GM12878 (cell line): Measurements from ENCODE around the gene FYTTD1. TPM values are rescaled to one million over a fixed set of nuclear protein-coding genes. Genes with fewer than 3 reads are reported as not detected.

Experiments used
- ASH2L ChIP-seq: fragments of 300-600, 200-600 bp; sonication (generic); IDR thresholded peaks from 2 replicates; pipeline ENCODE4 v1.6.1; 2017; ENCODE audit warnings: low read depth, mild to moderate bottlenecking, borderline replicate concordance
- BACH1 ChIP-seq: fragments of 450-650 bp; IDR thresholded peaks from 2 replicates; pipeline ENCODE4 v1.6.1; 2017; ENCODE audit warnings: mild to moderate bottlenecking, borderline replicate concordance
- CREM ChIP-seq: IDR thresholded peaks from 2 replicates; pipeline ENCODE4 v1.6.1; 2014; ENCODE audit warnings: antibody characterized with exemption, low read depth
- CTCF ChIP-seq, 3 experiments: IDR thresholded peaks in 2 of 3; conservative IDR thresholded peaks in 1 of 3; 2 replicates each; pipeline ENCODE4 v1.5.1; 2011; ENCODE audit warnings: low read depth in 3 of 3, low read length in 3 of 3, mild to moderate bottlenecking in 3 of 3, control low read depth in 2 of 3, moderate library complexity in 2 of 3, inconsistent platforms in 1 of 3, mixed read lengths in 1 of 3; ENCODE audit not compliant: control insufficient read depth in 2 of 3, insufficient read depth in 1 of 3; ENCODE audit errors: extremely low read depth in 1 of 3
- EP300 ChIP-seq, 2 experiments: fragments of 150-350 bp in 1 of 2; IDR thresholded peaks; 2 replicates each; pipeline ENCODE4 v1.6.1; 2011 to 2012; ENCODE audit warnings: low read depth in 2 of 2, low read length in 2 of 2, borderline replicate concordance in 1 of 2, improper control_type of control experiment in 1 of 2, inconsistent platforms in 1 of 2; ENCODE audit not compliant: control insufficient read depth in 1 of 2
- HDAC6 ChIP-seq: fragments of 200-600 bp; sonication (generic); IDR thresholded peaks from one replicate; pipeline ENCODE4 v1.8.0; 2017; ENCODE audit warnings: antibody characterized with exemption; ENCODE audit not compliant: unreplicated experiment
- IKZF1 ChIP-seq: fragments of 450-650 bp; conservative IDR thresholded peaks from 2 replicates; pipeline ENCODE4 v1.6.1; 2017; ENCODE audit warnings: antibody characterized with exemption, mild to moderate bottlenecking
- IRF4 ChIP-seq: IDR thresholded peaks from 2 replicates; pipeline ENCODE4 v1.6.1; 2011; ENCODE audit warnings: low read depth, low read length
- NR2C1 ChIP-seq: fragments of 450-650 bp; IDR thresholded peaks from 2 replicates; pipeline ENCODE4 v1.6.1; 2017; ENCODE audit warnings: antibody characterized with exemption, mild to moderate bottlenecking, moderate library complexity
- PAX5 ChIP-seq: IDR thresholded peaks from 2 replicates; pipeline ENCODE4 v1.6.1; 2011; ENCODE audit warnings: low read depth, low read length, borderline replicate concordance
- PRDM15 ChIP-seq: fragments of 450-650 bp; formaldehyde crosslinking; IDR thresholded peaks from 2 replicates; pipeline ENCODE4 v1.4.0; 2020; ENCODE audit warnings: mild to moderate bottlenecking, moderate library complexity
- RB1 ChIP-seq: fragments of 450-650 bp; formaldehyde crosslinking; IDR thresholded peaks from 2 replicates; pipeline ENCODE4 v1.6.1; 2017; ENCODE audit warnings: mild to moderate bottlenecking, borderline replicate concordance
- TCF3 ChIP-seq: IDR thresholded peaks from 2 replicates; pipeline ENCODE4 v1.6.1; 2012; ENCODE audit warnings: low read depth, mild to moderate bottlenecking, low read length, borderline replicate concordance; ENCODE audit not compliant: insufficient read depth
- TCF7 ChIP-seq: IDR thresholded peaks from 2 replicates; pipeline ENCODE4 v1.6.1; 2014; ENCODE audit warnings: antibody characterized with exemption, borderline replicate concordance
- YBX1 ChIP-seq: fragments of 450-650 bp; IDR thresholded peaks from 2 replicates; pipeline ENCODE4 v1.6.1; 2016; ENCODE audit warnings: antibody characterized with exemption
- ZBTB11 ChIP-seq: fragments of 450-650 bp; formaldehyde crosslinking; IDR thresholded peaks from 2 replicates; pipeline ENCODE4 v1.5.0; 2022; ENCODE audit warnings: mild to moderate bottlenecking, missing genetic modification characterization
- ZNF274 ChIP-seq: IDR thresholded peaks from one replicate; pipeline ENCODE4 v1.8.0; 2011; ENCODE audit not compliant: insufficient read length, insufficient read depth
- ZNF384 ChIP-seq: IDR thresholded peaks from 2 replicates; pipeline ENCODE4 v1.6.1; 2012; ENCODE audit warnings: low read depth, mild to moderate bottlenecking, low read length, improper control_type of control experiment, borderline replicate concordance
- polyA plus RNA-seq, 11 experiments: library from polyadenylated mRNA; depleted of rRNA in 4 of 11; unstranded in 6 of 11; stranded (reverse) in 5 of 11; fragments of >200 nt; fragmentation: Nextera tagmentation in 4 of 11; fragmentation: Illumina TruSeq in 1 of 11; extraction: Ambion mirVana in 4 of 11; extraction: Trizol in 1 of 11; gene quantifications; 1 replicate in 1 of 11; 2 replicates in 10 of 11; pipeline versions ENCODE4 v1.2.1 to v1.2.3, GENCODE V29; 2011 to 2016; ENCODE audit warnings: inconsistent platforms in 2 of 11, missing spikeins in 2 of 11, low read depth in 1 of 11
- total RNA-seq, 4 experiments: library from RNA; depleted of rRNA in 3 of 4; stranded (reverse); fragments of >200 nt in 3 of 4; fragmentation: Illumina TruSeq in 1 of 4; extraction: Trizol in 1 of 4; gene quantifications; 2 replicates each; pipeline versions ENCODE4 v1.2.1 to v1.2.3, GENCODE V29; 2013 to 2021

The FYTTD1 gene
- total and polyA plus RNA-seq, 10 of the 15 experiments (the other 5 are each of a cell fraction or from before 2014, with no cell fraction given): 25.5 to 101 (median 59.4) TPM

GRCh38 chr3:197711973-197712707 is 37.5 kb upstream of the FYTTD1 start (continued):
- TF ChIP-seq HDAC6: no peak
- TF ChIP-seq ZNF274: no peak
- TF ChIP-seq CTCF (IDR thresholded peaks at IDR 0.05 in 2 of 3, conservative IDR thresholded peaks at IDR 0.05 in 1 of 3; ENCODE audit: control insufficient read depth in 2 of 3, extremely low read depth in 1 of 3, insufficient read depth in 1 of 3, low read depth in 3 of 3, low read length in 3 of 3): no peak
- TF ChIP-seq ZBTB11 (CRISPR knock-in tag): no peak
- peak; percentile 90; the same call in 1 of the 2 replicates for TF ChIP-seq BACH1
- 0 out of 2 replicates have a peak, but pooled peaks have one; percentile 63 for TF ChIP-seq TCF7
- TF ChIP-seq YBX1: no peak
- TF ChIP-seq PAX5: peak; percentile 97
- peak; percentile 58; the same call in 1 of the 2 replicates for TF ChIP-seq ZNF384
- TF ChIP-seq NR2C1: no peak
- TF ChIP-seq RB1: no peak
- peak; percentile 97 for TF ChIP-seq IKZF1
- TF ChIP-seq EP300 (IDR thresholded peaks at IDR 0.05; ENCODE audit: borderline replicate concordance in 1 of 2, control insufficient read depth in 1 of 2, low read depth in 2 of 2, low read length in 2 of 2): peak; percentile 98 to 100
- TF ChIP-seq TCF3: peak; percentile 90; the same call in 1 of the 2 replicates
- no peak for TF ChIP-seq PRDM15 (CRISPR knock-in tag)
- peak; percentile 92 for TF ChIP-seq IRF4
- TF ChIP-seq CREM: peak; percentile 97
- TF ChIP-seq ASH2L: 0 out of 2 replicates have a peak, but pooled peaks have one; percentile 70
